ENCODE results near the gene TXNL4B.
A peak's percentile ranks its signal among the peaks of the same experiment; 100 is the strongest.

The TXNL4B gene

DNA sequence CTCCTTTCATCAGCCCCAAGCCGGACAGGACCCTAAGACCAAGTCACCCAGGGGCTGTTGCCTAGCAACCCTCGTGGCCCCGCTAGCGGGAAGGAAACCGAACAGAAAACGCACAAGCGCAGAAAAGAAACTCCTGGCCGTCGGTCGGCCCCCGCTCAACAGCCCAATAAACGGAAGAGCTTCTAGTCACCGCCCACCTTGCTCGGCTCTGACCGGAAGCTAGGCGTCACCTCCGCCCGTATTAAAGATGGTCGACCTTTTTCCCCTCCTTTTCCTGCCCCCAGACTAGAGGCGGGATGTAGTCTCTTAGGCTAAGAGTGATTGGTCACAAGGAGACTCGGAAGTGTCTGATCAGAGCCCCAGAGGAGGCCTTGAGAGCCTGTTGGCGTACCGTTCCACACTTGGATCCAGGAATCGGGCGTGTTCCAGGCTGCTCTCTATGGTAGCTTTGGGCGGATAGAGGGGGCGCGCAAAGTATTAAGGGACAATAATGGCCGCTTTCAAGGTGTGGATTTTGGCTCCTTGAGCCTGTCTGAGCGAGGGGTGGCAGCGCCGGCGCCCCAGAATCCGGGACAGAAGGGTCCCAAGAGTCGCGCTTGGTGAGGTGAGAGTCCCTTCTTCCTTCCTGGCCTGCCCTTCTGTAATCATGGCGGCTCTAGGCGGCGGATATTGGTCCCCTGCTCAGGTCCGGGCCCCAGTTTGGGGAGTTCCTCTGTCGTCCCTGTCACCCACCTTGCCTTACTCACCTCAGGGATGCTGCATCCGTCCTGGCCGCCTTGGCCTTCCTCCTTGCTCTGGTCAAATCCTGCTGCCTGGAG is at the start of gene TXNL4B, which contains the start of gene DHX38:
Gene TXNL4B (minus strand): TSS at position 173 of the 818 bp plus-strand sequence. CDS start 2,871 bp downstream, outside the sequence.
Gene DHX38 (plus strand): TSS at position 400 of the 818 bp plus-strand sequence. CDS start 2,311 bp downstream, outside the sequence.
- DNase-seq = peak; percentile 91

DNA sequence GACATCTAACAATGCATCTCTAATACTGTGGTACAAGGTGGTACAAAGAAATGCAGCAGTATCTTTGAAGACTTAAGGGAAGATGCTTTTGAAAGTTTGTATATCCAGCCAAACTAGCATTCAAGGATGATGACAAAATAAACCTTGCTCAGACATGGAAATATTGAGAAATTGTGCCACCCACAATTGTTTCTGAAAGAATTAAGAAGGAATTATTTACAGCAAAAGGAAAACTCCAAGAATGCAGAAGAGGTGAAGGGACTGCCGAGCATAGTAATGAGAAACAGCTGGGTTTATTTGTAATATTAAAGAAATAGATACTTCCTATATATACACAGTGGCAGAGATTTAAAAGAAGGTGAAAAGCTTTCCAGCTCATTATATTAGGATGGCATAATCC is 49.1 kb upstream of the TXNL4B start:
- no peak for DNase-seq

DNA sequence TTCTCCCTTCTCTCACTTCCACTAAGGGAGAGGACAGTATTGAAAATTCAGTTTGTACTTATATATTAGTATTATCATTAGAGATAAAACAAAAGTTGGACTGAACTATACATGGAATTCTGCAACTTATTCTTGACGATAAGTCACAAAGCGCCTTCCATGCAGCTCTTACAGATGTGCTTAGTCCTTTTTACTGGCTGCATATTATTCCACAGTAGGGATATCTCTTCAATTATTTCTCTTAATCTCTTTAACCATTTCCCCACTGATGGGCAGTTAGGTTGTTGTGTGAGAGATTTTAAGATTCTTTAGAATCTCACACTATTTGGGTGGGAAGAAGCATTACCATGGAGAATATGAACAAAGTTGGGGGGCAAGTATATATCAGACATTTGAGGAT is 46.5 kb upstream of the TXNL4B start:
- no peak for DNase-seq

DNA sequence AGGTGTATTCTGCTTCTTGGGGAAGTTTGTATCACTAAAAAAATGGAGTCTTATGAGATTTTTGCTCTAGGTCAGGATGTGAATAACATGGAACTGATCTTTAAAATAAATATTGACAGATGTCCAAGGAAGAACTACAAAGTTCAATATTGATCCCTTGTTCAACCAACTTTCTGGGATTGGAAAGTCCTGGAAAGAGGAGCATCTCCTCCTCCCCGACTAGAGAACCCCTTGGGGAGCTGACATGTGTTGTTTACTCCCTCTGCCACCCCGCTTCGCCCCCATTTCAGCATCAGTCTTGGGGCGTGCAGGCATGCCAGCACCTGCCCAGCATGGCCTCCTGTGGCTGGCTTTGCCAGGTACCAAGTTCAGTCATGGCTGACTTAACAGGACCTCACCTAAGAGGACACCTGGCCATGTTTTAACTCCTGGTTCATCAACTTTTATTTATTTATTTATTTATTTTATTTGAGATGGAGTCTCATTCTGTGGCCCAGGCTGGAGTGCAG is 44.7 kb upstream of the TXNL4B start:
- DNase-seq = no peak

DNA sequence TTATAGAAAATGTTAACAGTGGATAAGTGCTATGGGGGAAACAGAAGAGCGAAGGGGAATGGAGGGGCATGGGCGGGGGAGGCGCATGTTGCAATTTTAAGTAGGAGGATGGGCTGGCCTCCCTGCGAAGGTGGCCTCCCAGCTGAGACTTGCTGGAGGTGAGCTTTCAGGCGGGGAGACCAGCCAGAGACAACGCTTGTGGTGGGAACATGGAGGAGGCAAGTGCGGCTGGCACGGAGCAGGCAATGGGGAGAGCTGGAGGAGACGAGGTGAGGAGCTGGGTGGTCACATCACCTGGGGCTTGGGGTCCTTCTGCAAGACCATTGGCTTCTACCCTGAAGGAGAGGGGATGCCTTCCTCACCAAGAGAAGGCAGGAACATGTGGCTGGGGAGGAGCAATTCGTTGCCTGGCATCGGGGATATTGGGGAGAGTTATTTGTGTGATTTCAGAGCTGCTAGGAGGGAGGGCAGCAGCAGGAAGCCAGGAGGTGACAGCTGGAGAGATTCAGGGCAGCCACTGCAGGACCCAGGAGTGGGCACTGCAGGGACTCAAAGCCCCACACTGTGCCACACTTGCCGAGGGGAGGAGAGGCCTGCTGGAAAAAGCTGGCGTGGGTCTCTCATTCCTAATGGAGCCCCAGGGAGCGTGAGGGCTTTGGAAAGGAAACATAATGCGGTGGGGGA is 44.1 kb upstream of the TXNL4B start:
- no peak for DNase-seq

DNA sequence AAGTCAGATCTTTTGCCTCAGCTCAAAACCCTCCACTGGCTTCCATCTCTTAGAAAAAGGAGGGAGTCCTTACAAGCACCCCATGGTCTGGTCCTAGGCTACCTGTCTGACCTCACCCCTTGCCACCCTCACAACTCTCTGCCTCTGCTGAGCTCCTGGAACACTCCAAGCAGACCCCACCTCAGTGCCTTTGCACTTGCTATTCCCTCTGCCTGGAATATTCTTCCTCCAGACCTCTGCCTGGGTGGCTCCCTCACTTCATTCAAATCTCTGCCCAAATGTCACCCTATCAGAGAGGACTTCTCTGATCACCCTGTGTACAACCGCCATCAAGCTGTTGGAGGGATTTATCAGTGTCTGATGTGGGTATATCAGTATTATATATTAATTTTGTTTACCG is 41.1 kb upstream of the TXNL4B start:
- no peak for DNase-seq

DNA sequence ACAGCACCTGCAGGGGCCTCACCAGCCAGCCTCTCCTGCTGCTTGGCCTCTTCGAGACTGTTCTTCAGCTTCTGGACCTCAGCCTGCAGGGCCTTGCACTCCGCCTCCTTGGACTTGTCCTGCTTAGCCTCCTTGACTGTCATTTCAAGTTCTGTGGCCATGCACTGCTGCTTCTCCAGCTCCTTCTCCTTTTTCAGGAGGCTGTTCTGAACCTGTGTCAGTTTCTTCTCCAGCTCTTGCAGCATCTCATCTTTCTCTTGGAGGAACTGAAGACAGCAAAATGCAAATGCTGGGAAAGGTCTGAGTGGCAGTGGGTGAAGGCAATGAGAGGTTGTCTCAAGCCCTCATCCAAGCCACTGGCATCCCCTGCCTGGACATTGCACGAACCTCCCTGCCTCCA is 39.3 kb upstream of the TXNL4B start:
- DNase-seq = no peak

DNA sequence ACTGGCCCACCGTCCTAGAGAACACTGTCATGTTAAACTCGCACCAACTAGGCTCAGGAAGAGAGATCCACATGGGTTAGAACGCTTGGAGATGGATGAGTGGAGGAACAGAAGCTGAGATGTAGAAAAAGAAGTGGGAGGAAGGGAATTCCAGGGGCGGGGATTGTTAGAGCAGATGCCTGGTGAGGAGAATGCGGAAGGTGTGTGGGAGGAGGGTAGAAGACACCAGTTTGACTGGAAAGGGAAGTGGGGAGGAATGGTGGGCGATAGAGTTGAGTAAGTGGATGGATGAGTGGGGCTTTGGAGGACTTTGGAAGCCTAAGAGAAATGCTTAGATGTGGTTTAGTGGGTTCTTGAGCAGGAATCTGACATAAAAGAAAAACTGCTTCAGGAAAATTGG is 37.6 kb upstream of the TXNL4B start:
- DNase-seq = no peak

DNA sequence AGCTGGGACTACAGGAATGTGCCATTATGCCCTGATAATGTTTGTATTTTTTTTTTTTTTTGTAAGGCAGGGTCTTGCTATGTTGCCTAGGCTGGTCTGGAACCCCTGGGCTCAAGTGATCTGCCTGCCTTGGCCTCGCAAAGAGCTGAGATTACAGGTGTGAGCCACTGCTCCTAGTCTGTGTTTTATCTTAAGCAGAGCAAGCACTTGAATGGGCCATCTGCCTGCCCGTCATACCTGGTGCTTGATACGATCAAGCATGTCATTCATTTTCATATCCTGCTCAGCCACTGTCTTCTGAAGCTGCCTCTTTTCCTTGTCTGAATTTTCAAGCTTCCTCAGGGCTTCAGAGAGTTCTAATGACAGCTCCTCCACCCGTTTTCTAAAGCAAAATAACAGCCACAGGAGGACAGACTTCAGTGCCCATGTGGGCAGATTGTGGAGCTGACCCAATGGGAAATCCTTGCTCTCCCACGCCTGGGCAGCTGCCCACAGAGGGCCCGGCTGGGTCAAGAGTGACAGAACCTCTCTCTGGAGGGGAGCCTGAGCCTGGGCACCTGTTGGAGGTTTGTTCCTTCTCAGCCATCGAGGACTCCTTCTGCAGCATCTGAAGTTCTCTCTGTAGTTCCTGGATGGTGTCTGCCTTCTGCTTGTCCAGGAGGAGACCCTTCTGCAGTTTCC is 36.7 kb upstream of the TXNL4B start:
- no peak for DNase-seq

DNA sequence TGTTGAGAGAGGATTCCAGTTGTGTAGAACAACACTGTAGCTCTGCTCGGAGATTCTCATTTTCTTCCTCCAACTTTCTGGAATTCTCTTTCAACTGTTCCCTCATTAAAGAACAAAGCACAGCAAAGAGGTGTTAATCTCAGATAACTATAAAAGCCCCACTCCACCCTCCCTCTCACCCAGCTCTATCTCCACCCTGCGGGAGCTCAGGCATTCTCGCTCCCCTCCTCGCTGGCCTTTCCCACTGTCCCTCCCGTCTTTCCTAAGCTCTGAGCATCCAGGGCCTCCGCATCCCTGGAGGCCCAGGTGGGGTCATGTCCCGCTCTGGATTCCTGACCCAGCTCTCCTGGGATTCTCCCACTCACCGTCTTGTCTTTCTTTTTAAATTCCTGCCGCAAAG is 35.3 kb upstream of the TXNL4B start:
- DNase-seq = no peak

DNA sequence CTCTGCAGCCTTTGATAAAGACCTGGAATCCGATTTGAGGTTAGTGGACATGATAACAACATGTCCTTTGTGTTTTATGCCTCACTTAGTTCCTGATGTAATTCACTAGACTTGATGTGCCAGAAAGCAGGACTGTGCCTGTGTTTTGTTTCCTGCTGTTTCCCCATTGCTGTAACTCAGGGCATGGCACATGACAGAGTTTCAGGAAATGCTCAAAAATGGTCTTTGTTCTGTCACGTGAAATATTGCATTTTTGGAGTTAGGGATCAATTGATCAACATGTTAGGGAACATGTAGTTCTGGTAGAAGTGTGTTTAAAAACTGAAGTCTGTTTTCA is 33.0 kb upstream of the TXNL4B start:
- DNase-seq = no peak

DNA sequence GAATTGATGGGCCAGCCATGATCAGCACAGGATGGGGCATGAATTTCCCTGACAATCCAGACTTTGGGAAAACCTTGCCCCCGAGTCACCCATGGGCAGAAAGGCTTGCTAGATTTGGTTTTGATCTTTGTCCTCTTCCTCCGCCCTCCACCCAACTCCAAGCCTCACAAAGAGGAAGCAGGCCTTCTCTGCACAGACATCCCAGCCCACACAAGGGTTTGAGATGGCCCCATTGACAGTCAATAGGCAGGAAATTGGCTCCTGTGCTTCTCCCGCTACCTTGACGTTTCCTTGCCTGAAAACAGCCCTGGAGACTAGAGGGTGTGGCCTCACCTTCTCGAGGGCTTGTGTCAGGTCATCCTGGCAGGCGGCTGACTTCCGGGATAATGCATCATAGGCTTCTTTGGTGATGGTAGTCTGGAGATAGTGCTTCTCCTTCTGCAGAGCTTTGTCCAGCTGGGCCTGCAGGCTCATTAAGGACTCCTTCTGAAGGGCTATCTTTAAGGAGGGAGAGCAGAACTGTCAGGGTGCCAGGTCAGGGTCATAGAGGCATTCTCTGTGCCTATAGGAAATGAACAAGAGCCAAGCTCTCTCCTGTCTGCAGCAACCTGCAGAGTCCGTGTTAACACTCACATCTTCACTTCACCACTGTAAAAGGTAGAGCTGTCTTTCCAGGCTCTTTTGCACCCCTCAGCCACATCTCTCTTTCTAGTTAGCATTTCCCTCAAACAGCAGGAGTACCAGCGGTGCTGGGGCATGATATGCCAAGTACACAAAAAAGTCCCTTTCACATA is 32.4 kb upstream of the TXNL4B start:
- no peak for DNase-seq

DNA sequence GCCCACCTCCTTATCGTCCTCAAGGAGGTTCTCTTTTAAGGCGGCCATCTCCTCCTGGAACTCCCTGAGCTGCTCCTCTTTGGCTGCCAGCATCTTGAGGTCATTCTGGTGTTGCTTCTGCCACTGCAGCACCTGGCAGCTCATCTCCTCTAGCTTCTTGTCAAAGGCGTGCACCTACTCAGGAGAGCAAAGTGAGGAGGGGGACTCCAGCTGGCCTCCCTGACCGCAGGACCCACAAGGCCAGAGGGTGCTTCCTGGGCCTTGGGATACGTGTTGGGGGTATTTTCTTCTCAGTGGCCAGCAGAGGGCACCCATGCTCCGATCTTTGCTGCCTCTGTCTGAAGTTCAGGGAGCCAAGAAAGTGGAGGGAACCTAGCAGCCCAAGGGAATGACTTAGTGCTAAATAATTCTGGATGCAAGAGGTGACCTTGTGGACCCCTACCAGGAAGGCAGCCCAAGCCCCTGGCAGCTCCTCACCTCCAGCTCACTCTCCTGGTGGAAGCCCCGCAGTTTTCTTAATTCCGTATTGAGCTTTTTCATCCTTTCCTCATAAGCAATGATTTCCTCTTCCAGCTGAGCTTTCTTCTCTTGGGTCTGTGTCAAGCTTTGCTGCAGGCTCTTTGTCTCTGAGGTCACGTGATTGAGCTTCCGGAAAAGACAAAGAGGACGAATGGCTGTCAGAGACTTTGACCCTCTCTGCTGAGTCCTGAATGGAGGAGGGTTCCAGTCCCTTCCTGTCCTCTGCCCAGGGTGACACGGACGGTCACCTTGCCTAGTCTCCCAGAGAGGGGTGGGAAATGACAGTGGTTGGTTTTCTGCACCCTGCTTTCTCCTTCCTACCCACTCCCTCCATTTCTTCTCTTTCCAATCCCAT is 31.6 kb upstream of the TXNL4B start:
- DNase-seq = peak; percentile 61

DNA sequence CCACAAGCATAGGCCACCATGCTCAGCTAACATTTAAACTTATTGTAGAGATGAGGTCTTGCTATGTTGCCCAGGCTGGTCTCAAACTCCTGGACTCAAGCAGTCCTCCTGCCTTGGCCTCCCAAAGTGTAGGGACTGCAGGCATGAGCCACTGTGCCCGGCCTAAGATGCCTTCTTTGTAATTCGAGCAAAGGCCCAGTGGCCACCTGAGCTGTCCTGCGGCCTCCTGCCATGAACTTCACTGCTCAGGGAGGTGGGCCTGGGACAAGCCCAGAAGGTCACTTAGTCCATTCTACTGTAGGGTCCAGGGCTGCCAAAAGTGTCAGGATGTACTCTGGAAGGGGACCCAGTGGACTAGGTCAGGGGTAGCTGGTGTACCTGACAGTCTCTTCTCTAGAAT is 30.7 kb upstream of the TXNL4B start:
- no peak for DNase-seq

DNA sequence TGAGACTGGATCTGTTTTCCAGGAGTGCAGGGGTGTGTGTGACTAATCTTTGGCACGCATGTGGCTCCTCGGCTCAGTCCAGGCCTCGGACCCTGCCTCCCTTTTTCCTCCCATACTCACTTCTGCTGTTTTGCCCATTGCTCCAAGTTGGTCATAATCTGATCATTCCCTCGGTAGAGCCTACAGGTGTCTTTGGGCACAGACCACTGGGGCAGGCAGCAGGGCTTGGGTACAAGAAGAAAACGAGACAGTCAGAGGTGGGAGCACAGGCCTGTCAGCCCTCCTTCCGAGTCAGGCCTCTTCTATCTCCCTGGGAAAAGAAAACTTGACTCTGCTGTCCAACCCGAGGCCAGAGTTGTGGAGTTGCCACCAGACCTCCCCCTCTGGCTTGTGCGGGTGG is 30.0 kb upstream of the TXNL4B start:
- DNase-seq = no peak

DNA sequence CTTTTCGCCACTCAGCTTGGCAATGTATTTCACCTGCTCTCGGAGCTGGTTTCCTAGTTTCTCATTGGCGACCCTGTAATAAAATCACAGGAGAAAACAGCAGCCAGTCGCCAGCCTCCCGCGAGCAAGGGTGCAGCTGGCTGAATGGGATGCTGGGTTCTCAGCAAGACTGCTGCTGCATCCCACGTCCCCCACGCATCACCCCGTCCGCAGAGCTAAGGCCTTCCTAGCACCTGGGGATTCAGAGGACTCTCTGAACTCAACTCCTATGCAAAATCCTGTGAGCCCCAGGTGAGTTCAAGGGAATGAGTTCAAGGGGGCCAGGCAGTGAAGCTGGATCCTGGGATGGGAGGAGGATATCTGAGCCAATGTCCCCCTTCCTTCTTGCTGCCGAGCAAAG is 29.5 kb upstream of the TXNL4B start:
- no peak for DNase-seq

DNA sequence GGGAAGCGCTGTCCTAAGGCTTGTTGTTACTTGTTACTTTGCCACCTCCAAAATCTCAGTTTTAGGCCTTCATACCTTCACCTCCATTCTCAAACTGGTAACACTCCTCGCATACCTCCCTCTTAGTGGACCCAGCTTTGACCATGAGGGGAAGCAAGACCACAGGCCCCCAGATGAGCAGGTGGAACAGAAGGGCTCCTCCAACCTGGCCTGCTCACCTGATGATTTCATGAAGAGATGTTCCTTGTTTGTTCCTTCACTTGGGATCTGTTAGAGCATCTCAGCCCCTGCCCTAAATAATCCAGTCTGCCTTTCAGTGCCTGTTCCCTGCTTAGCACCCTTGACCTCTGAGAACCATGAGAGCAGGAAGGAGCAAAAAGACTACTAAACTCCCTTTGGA is 28.9 kb upstream of the TXNL4B start:
- DNase-seq = no peak

DNA sequence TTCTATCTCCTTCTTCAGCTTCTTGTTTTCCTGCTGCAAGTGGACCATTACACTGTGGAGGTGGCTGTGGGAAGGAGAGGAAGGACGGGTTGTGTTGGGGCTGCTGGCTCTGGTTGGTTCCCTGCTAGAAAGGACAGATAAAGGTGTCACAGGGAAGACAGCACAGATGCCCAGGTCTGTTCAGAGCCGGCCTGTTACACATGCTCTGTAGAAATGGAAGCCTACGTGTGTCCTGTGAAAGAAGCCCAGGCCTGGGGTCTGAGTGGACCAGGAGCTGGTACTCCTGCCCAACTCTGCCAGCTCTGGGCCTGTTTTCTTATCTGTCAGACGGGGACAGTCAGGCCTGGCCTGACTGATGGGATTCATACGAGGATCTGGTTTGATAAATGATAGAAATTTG is 26.6 kb upstream of the TXNL4B start:
- no peak for DNase-seq

DNA sequence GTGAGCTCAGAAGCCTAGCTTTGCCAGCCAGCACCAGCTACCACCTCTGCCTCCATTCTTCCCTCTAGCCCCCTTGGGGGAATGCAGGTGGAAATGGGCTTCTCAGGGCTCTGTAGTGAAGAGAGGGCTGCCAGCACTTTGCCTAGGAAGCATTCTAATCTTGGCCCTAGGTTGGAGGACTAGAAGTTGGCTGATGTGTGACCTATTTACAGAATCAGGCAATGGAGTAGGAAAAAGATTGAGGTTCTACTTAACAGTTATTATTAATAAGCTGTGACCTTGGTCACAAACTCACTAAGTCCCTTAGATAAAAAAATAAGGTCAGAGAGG is 20.2 kb upstream of the TXNL4B start:
- DNase-seq = no peak

DNA sequence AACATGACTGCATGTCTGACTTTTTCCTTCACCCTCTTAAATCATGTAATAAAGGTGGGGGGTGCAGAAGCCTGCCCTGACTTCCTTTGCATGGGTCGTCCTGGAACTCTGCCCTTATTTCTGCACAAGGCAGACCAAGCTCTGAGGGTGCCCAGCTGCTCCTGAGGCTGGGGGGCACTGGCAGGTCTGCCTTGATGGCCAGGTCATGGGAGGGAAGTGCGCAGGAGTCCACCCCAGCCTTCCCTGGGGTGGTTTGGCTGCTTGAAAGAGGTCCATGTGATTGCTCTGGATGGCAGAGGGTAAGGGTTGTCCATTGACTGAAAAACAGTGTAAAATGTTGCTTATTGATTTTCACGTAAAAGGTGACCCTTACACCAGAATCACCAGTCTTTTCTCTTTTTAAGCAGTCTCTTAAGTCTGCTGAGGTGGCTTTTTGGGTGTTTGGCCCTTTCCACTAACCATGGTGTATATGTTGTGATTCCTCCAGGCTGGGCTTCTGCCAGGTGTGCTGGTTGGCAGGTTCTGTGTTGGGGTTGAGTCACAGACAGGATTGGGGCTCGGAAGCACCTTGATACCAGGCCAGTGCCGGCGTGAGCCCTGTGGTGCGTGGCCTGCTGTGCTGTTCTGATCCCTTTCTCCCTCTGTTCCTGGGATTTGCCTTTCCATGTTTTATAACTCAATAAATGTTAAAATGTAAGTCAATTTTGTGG is 19.6 kb upstream of the TXNL4B start:
- no peak for DNase-seq

DNA sequence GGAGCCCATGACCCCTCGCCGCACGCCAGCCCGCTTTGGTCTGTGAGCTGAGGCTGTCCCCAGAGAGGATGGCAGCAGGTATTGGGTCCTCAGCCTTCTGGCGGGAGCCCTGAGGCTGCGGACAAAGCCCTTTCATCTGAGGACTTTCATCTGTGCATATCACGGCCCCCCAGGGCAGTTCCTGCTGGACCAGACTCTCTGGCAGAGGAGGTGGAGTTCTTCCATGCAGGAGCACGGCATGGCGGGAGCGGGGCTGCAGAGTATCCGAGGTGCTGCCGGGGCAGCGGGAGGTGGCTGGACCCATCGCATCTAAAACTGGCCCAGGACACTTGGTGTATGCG is 19.0 kb upstream of the TXNL4B start:
- DNase-seq = no peak

Measured in activated naive CD4-positive, alpha-beta T cell treated with Interleukin-2 at 50 U/mL for 16 hours (primary cell).